Lung microvascular endothelial cell (primary cell): ENCODE measurements around the gene PPP1R18. TPM values are rescaled to one million over a fixed set of nuclear protein-coding genes. Genes with fewer than 3 reads are reported as not detected.
"Not testable (repeated sequence)": the region's sequence is repeated elsewhere in the genome, so short reads cannot be mapped to it uniquely, and the experiment has no call there.

Experiments used
- DNase-seq, 2 donors: peaks; one replicate each; pipeline versions ENCODE4 v3.0.0 to v3.0.0-alpha.2; 2010; ENCODE audit warnings: low read depth in 2 of 2
- total RNA-seq: library from RNA; depleted of rRNA; stranded (reverse); fragments of >200 nt; gene quantifications from 2 replicates; pipeline ENCODE4 v1.2.1, GENCODE V29; 2014

Gene PPP1R18
- total RNA-seq, 1 donor from 2014 or later: 31.5 TPM

GRCh38 chr6:30719791-30720737 lies 33.6 kb upstream of the PPP1R18 start, which contains the start of gene TUBB:
TSS of gene TUBB (plus strand) at chr6:30720352. CDS start at chr6:30720507, 155 bp downstream.
- peak; percentile 98 for DNase-seq

GRCh38 chr6:30719356-30719755 lies 32.9 kb upstream of the PPP1R18 start:
- DNase-seq: no peak

- not testable (repeated sequence) for DNase-seq
These were observed 31.6 kb upstream of the PPP1R18 start for GRCh38 chr6:30717845-30718720.

- DNase-seq: peak; percentile 100
These were observed 30.8 kb upstream of the PPP1R18 start, which contains the start of gene MDC1 for GRCh38 chr6:30717129-30717844. TSS of gene MDC1 (minus strand) at chr6:30717281. CDS start at chr6:30715175, 2,106 bp downstream.

GRCh38 chr6:30716879-30717128 lies 30.4 kb upstream of the PPP1R18 start:
- no peak for DNase-seq

- no peak for DNase-seq
These were observed 27.8 kb upstream of the PPP1R18 start for GRCh38 chr6:30714263-30714662.

- DNase-seq: no peak
These were observed 26.0 kb upstream of the PPP1R18 start for GRCh38 chr6:30712441-30712945.

GRCh38 chr6:30711758-30712380 lies 25.4 kb upstream of the PPP1R18 start:
- no peak for DNase-seq

- DNase-seq: no peak
These were observed 22.8 kb upstream of the PPP1R18 start for GRCh38 chr6:30709101-30709868.

GRCh38 chr6:30707281-30707850 lies 20.9 kb upstream of the PPP1R18 start:
- DNase-seq: no peak

- DNase-seq: no peak
These were observed 19.2 kb upstream of the PPP1R18 start for GRCh38 chr6:30705620-30706019.

- no peak for DNase-seq
These were observed 17.4 kb upstream of the PPP1R18 start for GRCh38 chr6:30703821-30704220.

GRCh38 chr6:30703011-30703410 lies 16.6 kb upstream of the PPP1R18 start:
- no peak for DNase-seq

- peak in 1 of 2 donors; percentile 50 for DNase-seq
These were observed 13.9 kb upstream of the PPP1R18 start for GRCh38 chr6:30700340-30700739.

GRCh38 chr6:30696432-30696831 lies 10.0 kb upstream of the PPP1R18 start:
- no peak for DNase-seq

GRCh38 chr6:30691208-30691847 lies 4.9 kb upstream of the PPP1R18 start:
- no peak for DNase-seq

GRCh38 chr6:30690403-30691207 lies 4.2 kb upstream of the PPP1R18 start, which contains the start of gene NRM:
TSS of gene NRM (minus strand) at chr6:30690984. CDS start at chr6:30690974, 10 bp downstream.
- DNase-seq: peak; percentile 82 to 85

GRCh38 chr6:30689985-30690384 lies 3.5 kb upstream of the PPP1R18 start:
- no peak for DNase-seq
